GM12878 (cell line): ENCODE data around the gene CENPH. TPM values are rescaled to one million over a fixed set of nuclear protein-coding genes. Genes with fewer than 3 reads are reported as not detected.
A peak's percentile ranks its signal among the peaks of the same experiment; 100 is the strongest.

ENCODE experiments used
- IKZF1 ChIP-seq: fragments of 450-650 bp; conservative IDR thresholded peaks from 2 replicates; pipeline ENCODE4 v1.6.1; 2017; ENCODE audit warnings: antibody characterized with exemption, mild to moderate bottlenecking
- KDM1A ChIP-seq: fragments of 200-600 bp; sonication (generic); IDR thresholded peaks from 2 replicates; pipeline ENCODE4 v1.6.1; 2016; ENCODE audit warnings: borderline replicate concordance
- MYC ChIP-seq: IDR thresholded peaks from 2 replicates; pipeline ENCODE4 v1.6.1; 2011; ENCODE audit warnings: mild to moderate bottlenecking, low read length, moderate library complexity, inconsistent platforms; ENCODE audit not compliant: insufficient read depth, insufficient replicate concordance, insufficient read length, severe bottlenecking
- RUNX3 ChIP-seq: IDR thresholded peaks from 2 replicates; pipeline ENCODE4 v1.6.1; 2012; ENCODE audit warnings: low read length, inconsistent platforms
- SMAD5 ChIP-seq: IDR thresholded peaks from 2 replicates; pipeline ENCODE4 v1.6.1; 2016; ENCODE audit warnings: antibody characterized with exemption, low read depth
- ZNF622 ChIP-seq: fragments of 450-650 bp; IDR thresholded peaks from 2 replicates; pipeline ENCODE4 v1.6.1; 2017; ENCODE audit warnings: mild to moderate bottlenecking, inconsistent platforms
- polyA plus RNA-seq, 11 experiments: library from polyadenylated mRNA; depleted of rRNA in 4 of 11; unstranded in 6 of 11; stranded (reverse) in 5 of 11; fragments of >200 nt; fragmentation: Nextera tagmentation in 4 of 11; fragmentation: Illumina TruSeq in 1 of 11; extraction: Ambion mirVana in 4 of 11; extraction: Trizol in 1 of 11; gene quantifications; 1 replicate in 1 of 11; 2 replicates in 10 of 11; pipeline versions ENCODE4 v1.2.1 to v1.2.3, GENCODE V29; 2011 to 2016; ENCODE audit warnings: inconsistent platforms in 2 of 11, missing spikeins in 2 of 11, low read depth in 1 of 11
- total RNA-seq, 4 experiments: library from RNA; depleted of rRNA in 3 of 4; stranded (reverse); fragments of >200 nt in 3 of 4; fragmentation: Illumina TruSeq in 1 of 4; extraction: Trizol in 1 of 4; gene quantifications; 2 replicates each; pipeline versions ENCODE4 v1.2.1 to v1.2.3, GENCODE V29; 2013 to 2021
- TF ChIP-seq, protein P1 (sequence below): fragments of 450-650 bp; IDR thresholded peaks from 2 replicates; pipeline ENCODE4 v1.6.1; 2018; ENCODE audit warnings: mild to moderate bottlenecking, low read depth, moderate library complexity; ENCODE audit not compliant: partially characterized antibody
- TF ChIP-seq, protein P2 (sequence below): fragments of 450-650 bp; IDR thresholded peaks from 2 replicates; pipeline ENCODE4 v1.6.1; 2017; ENCODE audit warnings: borderline replicate concordance

Gene CENPH
- total and polyA plus RNA-seq, 10 of the 15 experiments (the other 5 are each of a cell fraction or from before 2014, with no cell fraction given), result 7.3 to 65.6 (median 45.9) TPM

DNA sequence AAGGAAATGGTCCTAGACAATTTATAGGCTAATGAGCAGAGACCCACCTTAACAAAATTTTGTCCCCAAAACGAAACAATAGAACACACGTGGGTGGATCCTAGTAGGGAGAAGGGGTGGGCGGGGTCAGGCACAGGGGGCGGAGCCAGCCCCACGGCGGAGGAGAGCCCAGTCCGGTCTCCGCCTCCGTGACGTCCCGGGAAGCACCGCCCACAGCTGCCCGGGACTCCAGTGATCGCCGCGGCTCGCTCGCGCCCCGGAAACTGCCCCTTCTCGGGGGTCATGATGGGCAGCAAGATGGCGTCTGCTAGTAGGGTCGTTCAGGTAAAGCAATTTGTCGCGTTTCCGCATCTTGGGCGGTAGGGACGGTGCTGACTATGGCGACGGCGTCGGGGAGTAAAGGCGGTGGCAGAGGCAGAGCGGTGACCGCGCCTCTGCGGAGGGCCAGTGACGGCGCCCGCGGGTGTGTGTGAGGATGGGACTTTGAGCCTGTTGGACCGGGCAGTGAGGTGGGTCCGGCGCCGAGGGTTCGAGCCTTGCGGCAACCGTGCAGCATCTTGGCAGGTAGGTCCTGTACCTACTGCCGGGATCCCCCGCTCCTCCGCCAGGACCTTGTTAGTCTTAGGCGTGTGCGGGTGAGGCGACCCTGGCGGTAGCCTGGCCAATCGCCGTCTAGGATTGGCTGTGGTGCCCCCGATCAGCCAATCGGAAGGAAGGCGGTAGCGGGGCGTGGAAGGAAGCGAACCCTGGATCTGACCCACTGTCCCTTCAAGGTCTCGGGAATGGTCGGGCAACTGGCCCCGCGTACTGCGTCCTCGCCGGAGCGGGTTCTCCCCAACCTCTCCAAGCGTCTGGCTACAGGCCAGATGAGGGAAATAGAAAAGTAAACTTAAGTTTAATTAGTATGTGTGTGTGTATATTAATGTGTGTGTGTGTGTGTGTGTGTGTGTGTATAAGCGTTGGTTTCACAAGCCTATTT, 28.5 kb downstream of the CENPH start (continued):
- TF ChIP-seq RUNX3, result 0 out of 2 replicates have a peak, but pooled peaks have one; percentile 25
- TF ChIP-seq ZNF622, result no peak
- TF ChIP-seq KDM1A, result no peak
- peak; percentile 65 for TF ChIP-seq SMAD5
- no peak for TF ChIP-seq MYC
- TF ChIP-seq, protein P1, sequence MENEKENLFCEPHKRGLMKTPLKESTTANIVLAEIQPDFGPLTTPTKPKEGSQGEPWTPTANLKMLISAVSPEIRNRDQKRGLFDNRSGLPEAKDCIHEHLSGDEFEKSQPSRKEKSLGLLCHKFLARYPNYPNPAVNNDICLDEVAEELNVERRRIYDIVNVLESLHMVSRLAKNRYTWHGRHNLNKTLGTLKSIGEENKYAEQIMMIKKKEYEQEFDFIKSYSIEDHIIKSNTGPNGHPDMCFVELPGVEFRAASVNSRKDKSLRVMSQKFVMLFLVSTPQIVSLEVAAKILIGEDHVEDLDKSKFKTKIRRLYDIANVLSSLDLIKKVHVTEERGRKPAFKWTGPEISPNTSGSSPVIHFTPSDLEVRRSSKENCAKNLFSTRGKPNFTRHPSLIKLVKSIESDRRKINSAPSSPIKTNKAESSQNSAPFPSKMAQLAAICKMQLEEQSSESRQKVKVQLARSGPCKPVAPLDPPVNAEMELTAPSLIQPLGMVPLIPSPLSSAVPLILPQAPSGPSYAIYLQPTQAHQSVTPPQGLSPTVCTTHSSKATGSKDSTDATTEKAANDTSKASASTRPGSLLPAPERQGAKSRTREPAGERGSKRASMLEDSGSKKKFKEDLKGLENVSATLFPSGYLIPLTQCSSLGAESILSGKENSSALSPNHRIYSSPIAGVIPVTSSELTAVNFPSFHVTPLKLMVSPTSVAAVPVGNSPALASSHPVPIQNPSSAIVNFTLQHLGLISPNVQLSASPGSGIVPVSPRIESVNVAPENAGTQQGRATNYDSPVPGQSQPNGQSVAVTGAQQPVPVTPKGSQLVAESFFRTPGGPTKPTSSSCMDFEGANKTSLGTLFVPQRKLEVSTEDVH, result no peak
- TF ChIP-seq, protein P2, sequence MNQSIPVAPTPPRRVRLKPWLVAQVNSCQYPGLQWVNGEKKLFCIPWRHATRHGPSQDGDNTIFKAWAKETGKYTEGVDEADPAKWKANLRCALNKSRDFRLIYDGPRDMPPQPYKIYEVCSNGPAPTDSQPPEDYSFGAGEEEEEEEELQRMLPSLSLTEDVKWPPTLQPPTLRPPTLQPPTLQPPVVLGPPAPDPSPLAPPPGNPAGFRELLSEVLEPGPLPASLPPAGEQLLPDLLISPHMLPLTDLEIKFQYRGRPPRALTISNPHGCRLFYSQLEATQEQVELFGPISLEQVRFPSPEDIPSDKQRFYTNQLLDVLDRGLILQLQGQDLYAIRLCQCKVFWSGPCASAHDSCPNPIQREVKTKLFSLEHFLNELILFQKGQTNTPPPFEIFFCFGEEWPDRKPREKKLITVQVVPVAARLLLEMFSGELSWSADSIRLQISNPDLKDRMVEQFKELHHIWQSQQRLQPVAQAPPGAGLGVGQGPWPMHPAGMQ, result no peak
- peak; percentile 84 for TF ChIP-seq IKZF1
